Spleen (tissue), 11 donors: ENCODE results near the gene ATG4A. TPM values are rescaled to one million over a fixed set of nuclear protein-coding genes. Genes with fewer than 3 reads are reported as not detected.

Experiments
- DNase-seq: peaks from one replicate; pipeline ENCODE4 v3.0.0-alpha.2; 2020
- H3K27ac ChIP-seq, 8 donors: fragments of 200-600 bp; sonication (generic) in 7 of 8; 1 replicate in 4 of 8; 2 replicates in 4 of 8; pipeline versions ENCODE4 v1.5.0 to v1.8.0; 2016 to 2021; ENCODE audit warnings: inconsistent platforms in 4 of 8, mild to moderate bottlenecking in 4 of 8, moderate library complexity in 1 of 8
- H3K27me3 ChIP-seq, 7 donors: fragments of 200-600 bp; sonication (generic) in 6 of 7; replicated peaks in 1 of 7; 1 replicate in 4 of 7; 2 replicates in 3 of 7; pipeline versions ENCODE4 v1.5.0 to v1.8.0; 2016 to 2021; ENCODE audit warnings: inconsistent platforms in 3 of 7, mild to moderate bottlenecking in 1 of 7
- H3K36me3 ChIP-seq, 6 donors: fragments of 200-600 bp; sonication (generic) in 5 of 6; 1 replicate in 4 of 6; 2 replicates in 2 of 6; pipeline versions ENCODE4 v1.5.0 to v1.8.0; 2016 to 2021; ENCODE audit warnings: inconsistent platforms in 2 of 6
- H3K4me1 ChIP-seq, 6 donors: fragments of 200-600 bp; sonication (generic) in 5 of 6; 1 replicate in 3 of 6; 2 replicates in 3 of 6; pipeline versions ENCODE4 v1.5.0 to v1.8.0; 2016 to 2021; ENCODE audit warnings: inconsistent platforms in 3 of 6
- H3K4me3 ChIP-seq, 8 donors: fragments of 200-600 bp; sonication (generic) in 7 of 8; 1 replicate in 4 of 8; 2 replicates in 4 of 8; pipeline versions ENCODE4 v1.5.0 to v1.8.0; 2016 to 2021; ENCODE audit warnings: inconsistent platforms in 4 of 8, mild to moderate bottlenecking in 4 of 8, moderate library complexity in 2 of 8
- H3K9me3 ChIP-seq, 8 donors: fragments of 200-600 bp; sonication (generic) in 7 of 8; 1 replicate in 4 of 8; 2 replicates in 4 of 8; pipeline versions ENCODE4 v1.5.0 to v1.8.0; 2016 to 2021; ENCODE audit warnings: inconsistent platforms in 4 of 8
- CTCF ChIP-seq, 11 experiments: fragments of 200-600 bp in 7 of 11; fragments of 450-650 bp in 4 of 11; sonication (generic) in 4 of 11; IDR thresholded peaks in 8 of 11; conservative IDR thresholded peaks in 3 of 11; 1 replicate in 7 of 11; 2 replicates in 4 of 11; pipeline versions ENCODE4 v1.4.0 to v1.8.0; 2016 to 2021; ENCODE audit warnings: antibody characterized with exemption in 11 of 11, inconsistent platforms in 4 of 11, mild to moderate bottlenecking in 1 of 11
- POLR2A ChIP-seq, 3 donors: fragments of 450-650 bp; IDR thresholded peaks; one replicate each; pipeline ENCODE4 v1.5.1; 2017; ENCODE audit warnings: antibody characterized with exemption in 3 of 3, mild to moderate bottlenecking in 1 of 3
- POLR2AphosphoS5 ChIP-seq, 3 donors: sonication (generic); formaldehyde crosslinking; IDR thresholded peaks; one replicate each; pipeline ENCODE4 v1.5.1; 2017; ENCODE audit warnings: antibody characterized with exemption in 3 of 3
- WGBS, 5 donors: extraction: QIAGEN DNeasy Blood & Tissue Kit in 3 of 5; methylation state at CpG; one replicate each; pipeline versions ENCODE4 v1.1.5 to v1.1.7; 2013 to 2018; 5-methylcytosine and 5-hydroxymethylcytosine counted together
- intact Hi-C: fragments of 100-400 bp; cut with DNase I; formaldehyde crosslinking; loops from one replicate; pipeline ENCODE4 v1.15.0; 2023; ENCODE audit warnings: low total_unique reads
- polyA plus RNA-seq, 3 donors: library from polyadenylated mRNA; stranded (reverse); fragments of 200-250 nt; gene quantifications; one replicate each; pipeline ENCODE4 v1.2.1, GENCODE V29; 2013
- total RNA-seq, 7 donors: library from RNA; depleted of rRNA in 3 of 7; stranded (reverse); fragments of >200 nt in 3 of 7; fragmentation: NEBNext Ultra II Directional in 4 of 7; extraction: Animal tissue kit (Norgen Biotek cat#: 25700) in 4 of 7; gene quantifications; one replicate each; pipeline versions ENCODE4 v1.1.0 to v1.2.1, GENCODE V29; 2016 to 2021
- donor health status: healthy with polysubstance abuse.
- donor health status: DM: no; HTN: no; CAD: no; lungs with moderate emphysema.
- donor health status: DM: no; HTN: no; CAD: no.
- donor health status: Bipolar disorder and iron deficiency.
- donor health status: healthy.
- donor health status: DM: no; HTN: no; CAD: no.
- donor health status: DM: yes; HTN: yes; CAD: no.

The ATG4A gene
- total and polyA plus RNA-seq, 10 donors, result 6.9 to 16.7 (median 11.1) TPM

- no peaks in the 10 kb centered on the region for H3K9me3 ChIP-seq
- H3K4me1 ChIP-seq, result no peaks in the 10 kb centered on the region
- intact Hi-C loops, result no loop called here
- no peak for DNase-seq
- no peaks in the 10 kb centered on the region for H3K27me3 ChIP-seq
- peaks cover 0 to 93% (median 23%) of the 10 kb centered on the region in 6 donors for H3K36me3 ChIP-seq
- no peak overlapping the region for H3K4me3 ChIP-seq
- WGBS, 5 donors, result 58 to 90% (median 83%) methylated on average over 6 to 7 of the region's 7 CpGs
- no peak for TF ChIP-seq POLR2A (IDR thresholded peaks at IDR 0.05)
- peak in 5 of 11 experiments; percentile 11 to 41 (median 22) for TF ChIP-seq CTCF (IDR thresholded peaks at IDR 0.05 in 8 of 11, conservative IDR thresholded peaks at IDR 0.05 in 3 of 11)
- H3K27ac ChIP-seq, result no peak overlapping the region
Measured at GRCh38 chrX:108138814-108139702, 47.5 kb downstream of the ATG4A start.

- Histone ChIP-seq H3K27me3 (no peaks in the 10 kb centered on the region), H3K9me3 (no peaks in the 10 kb centered on the region), H3K27ac (no peak overlapping the region), H3K4me1 (no peaks in the 10 kb centered on the region), H3K4me3 (no peak overlapping the region), H3K36me3 (peaks cover 0 to 94% (median 2%) of the 10 kb centered on the region in 6 donors)
- no peak for TF ChIP-seq POLR2AphosphoS5 (IDR thresholded peaks at IDR 0.05)
- no peak for TF ChIP-seq POLR2A (IDR thresholded peaks at IDR 0.05)
- no peak for TF ChIP-seq CTCF (IDR thresholded peaks at IDR 0.05 in 8 of 11, conservative IDR thresholded peaks at IDR 0.05 in 3 of 11)
- intact Hi-C loops, result no loop called here
- DNase-seq, result no peak
Measured at GRCh38 chrX:108148524-108148923, 56.9 kb downstream of the ATG4A start.

GRCh38 chrX:108156082-108156481 lies 64.5 kb downstream of the ATG4A start:
- intact Hi-C loops, result no loop called here
- WGBS, 5 donors, result 85 to 100% (median 95%) methylated on average over 1 to 2 of the region's 2 CpGs

More at GRCh38 chrX:108156082-108156481, 64.5 kb downstream of the ATG4A start:
- Histone ChIP-seq H3K36me3 (peaks cover 0 to 54% (median 0%) of the 10 kb centered on the region in 6 donors), H3K4me1 (no peaks in the 10 kb centered on the region), H3K27me3 (no peaks in the 10 kb centered on the region), H3K4me3 (no peak overlapping the region), H3K9me3 (no peaks in the 10 kb centered on the region), H3K27ac (no peak overlapping the region)
- DNase-seq, result no peak
- TF ChIP-seq POLR2A (IDR thresholded peaks at IDR 0.05), result no peak
- no peak for TF ChIP-seq CTCF (IDR thresholded peaks at IDR 0.05 in 8 of 11, conservative IDR thresholded peaks at IDR 0.05 in 3 of 11)
- TF ChIP-seq POLR2AphosphoS5 (IDR thresholded peaks at IDR 0.05), result no peak
